HCT116 (cell line): ENCODE data around the gene NFASC. TPM values are rescaled to one million over a fixed set of nuclear protein-coding genes. Genes with fewer than 3 reads are reported as not detected.

Source experiments
- ATAC-seq: fragments of 200-7000 bp; cut with Tn5 transposase; 2 replicates; pipeline ENCODE4 v1.9.1; 2020; ENCODE audit warnings: mild to moderate bottlenecking, moderate library complexity
- BruUV-seq: library from RNA; stranded (reverse); fragments of 400-500 nt; replicated peaks from 2 replicates; lab custom pipeline; 2021; lab: Mats Ljungman, UMichigan
- CTCF ChIA-PET: fragments of 300-600 bp; sonication (Branson Sonifier 250); formaldehyde crosslinking; loops from one replicate; lab custom pipeline; 2021; ENCODE audit warnings: antibody characterized with exemption; lab: Charles Lee
- POLR2A ChIA-PET: fragments of 300-600, 350-600 bp; sonication (Branson Sonifier 250); formaldehyde crosslinking; loops from one replicate; lab custom pipeline; 2021; ENCODE audit warnings: antibody characterized with exemption; lab: Charles Lee
- RAD21 ChIA-PET, 2 experiments: fragments of 300-600 bp; sonication (Branson Sonifier 250); formaldehyde crosslinking; loops; one replicate each; lab custom pipeline; 2023; ENCODE audit warnings: low total read pairs in 2 of 2; ENCODE audit not compliant: uncharacterized antibody in 2 of 2, unreplicated experiment in 2 of 2, low non-redundant PET in 1 of 2; lab: Charles Lee
- DNase-seq: peaks from one replicate; pipeline ENCODE4 v3.0.0-alpha.2; 2010; ENCODE audit warnings: low read depth, low spot score
- H2AFZ ChIP-seq: fragments of 200-600 bp; shearing (Covaris generic), sonication (generic); 2 replicates; pipeline ENCODE4 v1.6.1; 2017; ENCODE audit warnings: low read depth, mixed run types, mixed read lengths, antibody characterized with exemption, low read length; ENCODE audit not compliant: poor library complexity, severe bottlenecking
- H3K27ac ChIP-seq: 2 replicates; pipeline ENCODE4 v1.5.1; 2012; ENCODE audit warnings: low read depth, low read length
- H3K27me3 ChIP-seq: fragments of 200-600 bp; sonication (generic); 2 replicates; pipeline ENCODE4 v1.6.1; 2016; ENCODE audit warnings: mixed run types, low read length, mixed read lengths; ENCODE audit not compliant: insufficient read depth
- H3K36me3 ChIP-seq, 2 experiments: fragments of 200-500 bp in 1 of 2; fragments of 200-600 bp in 1 of 2; sonication (Bioruptor generic) in 1 of 2; sonication (generic) in 1 of 2; 2 replicates each; pipeline versions ENCODE4 v1.5.1 to v1.6.1; 2014 to 2016; ENCODE audit warnings: low read length in 2 of 2, inconsistent platforms in 1 of 2, mixed read lengths in 1 of 2, mixed run types in 1 of 2; ENCODE audit not compliant: insufficient read depth in 2 of 2, control insufficient read depth in 1 of 2
- H3K4me1 ChIP-seq, 2 experiments: fragments of 200-600 bp in 1 of 2; sonication (generic) in 1 of 2; 2 replicates each; pipeline versions ENCODE4 v1.5.1 to v1.6.1; 2012 to 2017; ENCODE audit warnings: low read length in 2 of 2, inconsistent platforms in 1 of 2, mild to moderate bottlenecking in 1 of 2, mixed read lengths in 1 of 2, mixed run types in 1 of 2, moderate library complexity in 1 of 2; ENCODE audit not compliant: insufficient read depth in 2 of 2, control insufficient read depth in 1 of 2
- H3K4me2 ChIP-seq: fragments of 200-600 bp; sonication (generic); 2 replicates; pipeline ENCODE4 v1.6.1; 2017; ENCODE audit warnings: mixed run types, low read length, mixed read lengths
- H3K4me3 ChIP-seq, 2 experiments: fragments of 200-600 bp in 1 of 2; sonication (generic) in 1 of 2; replicated peaks in 1 of 2; 2 replicates each; pipeline ENCODE4 v1.5.1; 2011 to 2016; ENCODE audit warnings: low read length in 2 of 2, control low read depth in 1 of 2, low read depth in 1 of 2, mild to moderate bottlenecking in 1 of 2, mixed read lengths in 1 of 2, mixed run types in 1 of 2
- H3K79me2 ChIP-seq: fragments of 200-600 bp; sonication (generic); 2 replicates; pipeline ENCODE4 v1.6.1; 2017; ENCODE audit warnings: mild to moderate bottlenecking, mixed run types, low read length, moderate library complexity, mixed read lengths; ENCODE audit not compliant: insufficient read depth
- H3K9ac ChIP-seq: fragments of 200-600 bp; sonication (generic); 2 replicates; pipeline ENCODE4 v1.6.1; 2016; ENCODE audit warnings: low read length, mixed read lengths
- H3K9me2 ChIP-seq: fragments of 200-600 bp; sonication (generic), shearing (Covaris generic); 2 replicates; pipeline ENCODE4 v1.6.1; 2017; ENCODE audit warnings: mixed run types, mild to moderate bottlenecking, moderate library complexity; ENCODE audit not compliant: insufficient read depth
- H3K9me3 ChIP-seq, 2 experiments: fragments of 200-500 bp in 1 of 2; fragments of 200-600 bp in 1 of 2; sonication (Bioruptor generic) in 1 of 2; sonication (generic) in 1 of 2; 2 replicates each; pipeline ENCODE4 v1.6.1; 2014 to 2017; ENCODE audit warnings: low read length in 2 of 2, mixed read lengths in 2 of 2, inconsistent platforms in 1 of 2, low read depth in 1 of 2, mild to moderate bottlenecking in 1 of 2, mixed run types in 1 of 2, moderate library complexity in 1 of 2; ENCODE audit not compliant: control insufficient read depth in 1 of 2, insufficient read depth in 1 of 2
- H4K20me1 ChIP-seq: fragments of 200-600 bp; sonication (generic), shearing (Covaris generic); 2 replicates; pipeline ENCODE4 v1.6.1; 2017; ENCODE audit warnings: mixed run types, mild to moderate bottlenecking, moderate library complexity; ENCODE audit not compliant: insufficient read depth
- CBX3 ChIP-seq: IDR thresholded peaks from 2 replicates; pipeline ENCODE4 v1.6.1; 2012; ENCODE audit warnings: low read depth
- CEBPB ChIP-seq: IDR thresholded peaks from 2 replicates; pipeline ENCODE4 v1.6.1; 2012; ENCODE audit warnings: low read depth
- ELF1 ChIP-seq: IDR thresholded peaks from 2 replicates; pipeline ENCODE4 v1.6.1; 2012; ENCODE audit warnings: low read depth, borderline replicate concordance
- EZH2 ChIP-seq: fragments of 200-600 bp; sonication (generic); IDR thresholded peaks from 2 replicates; pipeline ENCODE4 v1.6.1; 2017; ENCODE audit warnings: antibody characterized with exemption, mixed run types
- EZH2phosphoT487 ChIP-seq: fragments of 200-600 bp; IDR thresholded peaks from 2 replicates; pipeline ENCODE4 v1.6.1; 2018; ENCODE audit warnings: antibody characterized with exemption, borderline replicate concordance
- JUND ChIP-seq: IDR thresholded peaks from 2 replicates; pipeline ENCODE4 v1.6.1; 2012
- MAX ChIP-seq: IDR thresholded peaks from 2 replicates; pipeline ENCODE4 v1.6.1; 2012
- POLR2A ChIP-seq: IDR thresholded peaks from 2 replicates; pipeline ENCODE4 v1.7.0; 2011; ENCODE audit warnings: borderline replicate concordance; ENCODE audit not compliant: insufficient read depth, insufficient read length; ENCODE audit errors: extremely low read depth
- POLR2AphosphoS5 ChIP-seq: IDR thresholded peaks from 2 replicates; pipeline ENCODE4 v1.6.1; 2011; ENCODE audit warnings: mild to moderate bottlenecking, low read depth, low read length, moderate library complexity
- SIN3A ChIP-seq: IDR thresholded peaks from 2 replicates; pipeline ENCODE4 v1.6.1; 2012; ENCODE audit warnings: low read depth
- SRF ChIP-seq: IDR thresholded peaks from 2 replicates; pipeline ENCODE4 v1.6.1; 2012; ENCODE audit warnings: low read depth
- ZBTB33 ChIP-seq: IDR thresholded peaks from 2 replicates; pipeline ENCODE4 v1.6.1; 2011; ENCODE audit warnings: mild to moderate bottlenecking, low read length, moderate library complexity; ENCODE audit not compliant: insufficient replicate concordance; ENCODE audit errors: extremely low read depth
- ZFX ChIP-seq: fragments of 450-650 bp; IDR thresholded peaks from 2 replicates; pipeline ENCODE4 v1.6.1; 2017
- intact Hi-C: fragments of 100-400 bp; cut with micrococcal nuclease; formaldehyde crosslinking; loops from 2 replicates; pipeline ENCODE4 v1.10.0; 2022
- total RNA-seq: library from RNA; stranded (reverse); gene quantifications from one replicate; pipeline ENCODE4 v1.2.1, GENCODE V29; 2021; ENCODE audit not compliant: unreplicated experiment

Gene NFASC
- total RNA-seq, 1 experiment from 2014 or later, result 0.57 TPM

- Histone ChIP-seq H2AFZ (no peak overlapping the region), H3K9ac (no peak overlapping the region), H3K27ac (no peak overlapping the region), H3K27me3 (peaks cover 11% of the 10 kb centered on the region; the same call in 1 of the 2 replicates), H3K9me3 (no peaks in the 10 kb centered on the region), H3K4me2 (no peak overlapping the region), H3K9me2 (no peaks in the 10 kb centered on the region), H3K4me1 (peaks cover 3 to 11% of the 10 kb centered on the region in 2 experiments; a peak in 3 of 4 replicates), H3K4me3 (no peak overlapping the region), H4K20me1 (no peaks in the 10 kb centered on the region), H3K36me3 (no peaks in the 10 kb centered on the region), H3K79me2 (no peaks in the 10 kb centered on the region)
- ChIA-PET RAD21 (interaction anchor here in 1 of 2 experiments (1.2 kb wide), 1 partner anchor 88 kb away, joined by 3 read pairs; no protein-coding TSS in a partner anchor), POLR2A (interaction anchor here (0.6 kb wide), 1 partner anchor 114 kb away, joined by 3 read pairs; no protein-coding TSS in a partner anchor), CTCF (interaction anchor here (0.7 to 3.1 kb wide), 2 partner anchors 88 to 282 kb away, joined by 3 to 21 read pairs; no protein-coding TSS in a partner anchor)
- intact Hi-C loops, result no loop called here
- no TSS peak for BruUV-seq
- TF ChIP-seq POLR2AphosphoS5 (no peak), EZH2phosphoT487 (no peak), POLR2A (no peak), SIN3A (no peak), MAX (no peak), ZFX (no peak), JUND (no peak), SRF (no peak)
- ATAC-seq, result no peak
- DNase-seq, result no peak
Measured at GRCh38 chr1:204973449-204973848, 102.8 kb downstream of the NFASC start.

GRCh38 chr1:204974327-204974726 is 103.7 kb downstream of the NFASC start:
- Histone ChIP-seq H3K4me2 (no peak overlapping the region), H3K36me3 (no peaks in the 10 kb centered on the region), H3K79me2 (no peaks in the 10 kb centered on the region), H3K27me3 (peaks cover 11% of the 10 kb centered on the region; the same call in 1 of the 2 replicates), H3K9ac (no peak overlapping the region), H3K27ac (no peak overlapping the region), H3K4me3 (no peak overlapping the region), H3K9me3 (no peaks in the 10 kb centered on the region), H3K4me1 (peaks cover 3 to 11% of the 10 kb centered on the region in 2 experiments; a peak in 3 of 4 replicates), H4K20me1 (no peaks in the 10 kb centered on the region), H2AFZ (no peak overlapping the region), H3K9me2 (no peaks in the 10 kb centered on the region)
- no peak for ATAC-seq
- POLR2A ChIA-PET, result no interaction called here
- RAD21 ChIA-PET, result interaction anchor here in 1 of 2 experiments (1.2 kb wide), 1 partner anchor 87 kb away, joined by 3 read pairs; no protein-coding TSS in a partner anchor
- BruUV-seq, result no TSS peak
- CTCF ChIA-PET, result interaction anchor here (3.1 kb wide), 1 partner anchor 87 kb away, joined by 21 read pairs; no protein-coding TSS in a partner anchor
- intact Hi-C loops, result no loop called here
- TF ChIP-seq ELF1 (no peak), CBX3 (no peak), CEBPB (no peak), POLR2A (no peak), JUND (no peak), EZH2 (no peak), POLR2AphosphoS5 (no peak), ZBTB33 (no peak)
- no peak for DNase-seq
